ENCODE results near the gene MIP. TPM values are rescaled to one million over a fixed set of nuclear protein-coding genes. Genes with fewer than 3 reads are reported as not detected.

Gene MIP
- total RNA-seq: 0.29 TPM in 1 of 2 replicates, not detected in the other

GRCh38 chr12:56454557-56454956 lies at the start of gene MIP:
MIP (minus strand) TSS chr12:56454657; CDS start chr12:56454613, 44 bp downstream.

GRCh38 chr12:56488041-56488955 lies 33.8 kb upstream of the MIP start, which contains the start of gene GLS2:
GLS2 (minus strand) TSS chr12:56488161; CDS start chr12:56488118, 43 bp downstream.

GRCh38 chr12:56468216-56469006 lies 14.0 kb upstream of the MIP start, which contains the start of gene SPRYD4:
SPRYD4 (plus strand) TSS chr12:56468578; CDS start chr12:56468592, 14 bp downstream.

GRCh38 chr12:56448860-56449621 lies 5.4 kb downstream of the MIP start, which contains the start of gene TIMELESS:
TIMELESS (minus strand) TSS chr12:56449426; CDS start chr12:56434170, 15,256 bp downstream.

Other genes starting within 250 kb of the MIP start
- 92.1 and 143 TPM in 2 replicates for gene RNF41, start 232.7 kb downstream of the MIP start, total RNA-seq
- gene NABP2, start 230.3 kb downstream of the MIP start, total RNA-seq: 30.2 and 33.0 TPM in 2 replicates
- not detected in 2 replicates for gene SLC39A5, start 224.6 kb downstream of the MIP start, total RNA-seq
- gene ANKRD52, start 196.3 kb downstream of the MIP start, total RNA-seq: 23.8 and 27.5 TPM in 2 replicates
- gene COQ10A, start 187.7 kb downstream of the MIP start, total RNA-seq: 7.8 and 11.7 TPM in 2 replicates
- gene CS, start 154.3 kb downstream of the MIP start, total RNA-seq: 213 and 238 TPM in 2 replicates
- 102 and 107 TPM in 2 replicates for gene CNPY2, start 138.7 kb downstream of the MIP start, total RNA-seq
- gene PAN2, start 120.7 kb downstream of the MIP start, total RNA-seq: 11.8 and 16.3 TPM in 2 replicates
- gene IL23A, start 115.8 kb downstream of the MIP start, total RNA-seq: 0.76 TPM in 1 of 2 replicates, not detected in the other
- gene STAT2, start 94.5 kb downstream of the MIP start, total RNA-seq: 69.4 and 94.7 TPM in 2 replicates
- not detected in 2 replicates for gene APOF, start 91.8 kb downstream of the MIP start, total RNA-seq
- 5.2 and 7.5 TPM in 2 replicates for gene TIMELESS, start 5.2 kb downstream of the MIP start, total RNA-seq
- gene SPRYD4, start 13.9 kb upstream of the MIP start, total RNA-seq: 2.6 and 3.4 TPM in 2 replicates
- gene GLS2, start 33.5 kb upstream of the MIP start, total RNA-seq: not detected in 2 replicates
- 49.0 and 59.4 TPM in 2 replicates for gene RBMS2, start 67.2 kb upstream of the MIP start, total RNA-seq
- gene BAZ2A, start 175.7 kb upstream of the MIP start, total RNA-seq: 56.8 and 60.8 TPM in 2 replicates
- gene ATP5F1B, start 191.3 kb upstream of the MIP start, total RNA-seq: 493 and 570 TPM in 2 replicates
- gene PTGES3, start 233.6 kb upstream of the MIP start, total RNA-seq: 85.3 and 123 TPM in 2 replicates

Measured in vein endothelial cell (primary cell).